ENCODE measurements around the gene KIAA0753. TPM values are rescaled to one million over a fixed set of nuclear protein-coding genes. Genes with fewer than 3 reads are reported as not detected.

The KIAA0753 gene
- total RNA-seq, 2 donors from 2014 or later = 15.7 to 18.5 TPM

- H3K27me3 ChIP-seq = no peaks in the 10 kb centered on the region
- no peak for TF ChIP-seq CTCF (IDR thresholded peaks at IDR 0.05)
- no peak overlapping the region for H3K9ac ChIP-seq (ENCODE audit: low read depth in 2 of 2, low read length in 2 of 2)
- H3K4me1 ChIP-seq = no peaks in the 10 kb centered on the region
- no peak overlapping the region for H3K27ac ChIP-seq
- no peaks in the 10 kb centered on the region for H3K36me3 ChIP-seq
- intact Hi-C loops (cut with DNase I) = no loop called here
- DNase-seq = no peak
- H3K4me3 ChIP-seq = no peak overlapping the region
- no peaks in the 10 kb centered on the region for H3K9me3 ChIP-seq
These were observed 29.3 kb downstream of the KIAA0753 start for GRCh38 chr17:6611231-6611630.

GRCh38 chr17:6610011-6610410, 30.5 kb downstream of the KIAA0753 start:
- no peaks in the 10 kb centered on the region for H3K4me1 ChIP-seq
- H3K27me3 ChIP-seq = no peaks in the 10 kb centered on the region
- no peak for DNase-seq
- TF ChIP-seq CTCF (IDR thresholded peaks at IDR 0.05) = no peak
- no peaks in the 10 kb centered on the region for H3K36me3 ChIP-seq
- H3K4me3 ChIP-seq = no peak overlapping the region
- no peak overlapping the region for H3K27ac ChIP-seq
- no peaks in the 10 kb centered on the region for H3K9me3 ChIP-seq
- intact Hi-C loops (cut with DNase I) = no loop called here
- H3K9ac ChIP-seq (ENCODE audit: low read depth in 2 of 2, low read length in 2 of 2) = no peak overlapping the region

- Histone ChIP-seq H3K9me3 (no peaks in the 10 kb centered on the region), H3K4me1 (no peaks in the 10 kb centered on the region), H3K9ac (ENCODE audit: low read depth in 2 of 2, low read length in 2 of 2) (no peak overlapping the region), H3K27me3 (no peaks in the 10 kb centered on the region), H3K27ac (no peak overlapping the region), H3K4me3 (no peak overlapping the region), H3K36me3 (no peaks in the 10 kb centered on the region)
- intact Hi-C loops (cut with DNase I) = no loop called here
- no peak for TF ChIP-seq CTCF (IDR thresholded peaks at IDR 0.05)
- DNase-seq = no peak
These were observed 32.2 kb downstream of the KIAA0753 start for GRCh38 chr17:6608321-6608720.

GRCh38 chr17:6605142-6605541, 35.4 kb downstream of the KIAA0753 start:
- H3K9me3 ChIP-seq = no peaks in the 10 kb centered on the region
- no peak overlapping the region for H3K4me3 ChIP-seq
- no peak overlapping the region for H3K27ac ChIP-seq
- no peak for DNase-seq
- H3K4me1 ChIP-seq = no peaks in the 10 kb centered on the region
- H3K9ac ChIP-seq (ENCODE audit: low read depth in 2 of 2, low read length in 2 of 2) = no peak overlapping the region
- intact Hi-C loops (cut with DNase I) = no loop called here
- no peak for TF ChIP-seq CTCF (IDR thresholded peaks at IDR 0.05)
- H3K27me3 ChIP-seq = no peaks in the 10 kb centered on the region
- H3K36me3 ChIP-seq = no peaks in the 10 kb centered on the region

GRCh38 chr17:6603744-6604325, 36.7 kb downstream of the KIAA0753 start:
- Histone ChIP-seq H3K9me3 (no peaks in the 10 kb centered on the region), H3K27ac (no peak overlapping the region), H3K27me3 (no peaks in the 10 kb centered on the region), H3K36me3 (no peaks in the 10 kb centered on the region), H3K4me1 (no peaks in the 10 kb centered on the region), H3K4me3 (no peak overlapping the region), H3K9ac (ENCODE audit: low read depth in 2 of 2, low read length in 2 of 2) (no peak overlapping the region)
- TF ChIP-seq CTCF (IDR thresholded peaks at IDR 0.05) = no peak
- no peak for DNase-seq
- intact Hi-C loops (cut with DNase I) = no loop called here
